ES-I3 (cell line): ENCODE results near the gene SPATA32.

ENCODE experiments used
- H3K36me3 ChIP-seq: 2 replicates; pipeline ENCODE4 v1.6.1; 2013; ENCODE audit warnings: mild to moderate bottlenecking, low read length, control low read depth, moderate library complexity; ENCODE audit not compliant: insufficient read depth
- H3K4me1 ChIP-seq: 2 replicates; pipeline ENCODE4 v1.6.1; 2013; ENCODE audit warnings: mild to moderate bottlenecking, control low read depth, low read length; ENCODE audit not compliant: insufficient read depth
- H3K9ac ChIP-seq: 2 replicates; pipeline ENCODE4 v1.6.1; 2013; ENCODE audit warnings: low read depth, mild to moderate bottlenecking, low read length, moderate library complexity
- H3K9me3 ChIP-seq: 2 replicates; pipeline ENCODE4 v1.6.1; 2013; ENCODE audit warnings: mild to moderate bottlenecking, low read length, moderate library complexity; ENCODE audit not compliant: control insufficient read depth, insufficient read depth

Gene SPATA32

GRCh38 chr17:45287526-45288500 is 25.9 kb upstream of the SPATA32 start:
- H3K9me3 ChIP-seq: no peaks in the 10 kb centered on the region
- H3K9ac ChIP-seq: no peak overlapping the region
- H3K4me1 ChIP-seq: no peaks in the 10 kb centered on the region
- peaks cover 36% of the 10 kb centered on the region for H3K36me3 ChIP-seq

DNA sequence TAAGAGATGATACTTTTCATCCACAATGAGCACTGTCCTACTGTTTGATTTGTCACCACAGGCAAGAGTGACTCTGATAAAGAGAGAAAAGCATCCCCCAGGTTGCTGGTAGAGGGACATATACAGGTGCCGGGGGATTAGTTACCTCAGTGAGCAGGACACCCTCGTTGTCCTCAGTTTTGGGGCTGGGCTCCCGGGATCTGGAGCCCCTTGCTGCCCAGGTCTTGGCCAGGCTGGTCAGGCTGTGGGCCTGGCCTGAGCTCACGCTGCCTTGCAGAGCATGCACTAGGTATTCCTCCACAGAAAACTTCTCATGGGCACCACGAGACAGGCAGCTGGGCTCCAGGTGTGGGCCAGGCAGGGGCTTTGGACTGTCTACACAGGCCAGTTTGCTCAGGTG is 24.4 kb upstream of the SPATA32 start:
- H3K36me3 ChIP-seq: peaks cover 39% of the 10 kb centered on the region
- H3K9me3 ChIP-seq: no peaks in the 10 kb centered on the region
- no peak overlapping the region for H3K9ac ChIP-seq
- no peaks in the 10 kb centered on the region for H3K4me1 ChIP-seq

GRCh38 chr17:45284176-45285140 is 22.6 kb upstream of the SPATA32 start:
- no peaks in the 10 kb centered on the region for H3K9me3 ChIP-seq
- peaks cover 34% of the 10 kb centered on the region for H3K36me3 ChIP-seq
- H3K4me1 ChIP-seq: no peaks in the 10 kb centered on the region
- no peak overlapping the region for H3K9ac ChIP-seq

DNA sequence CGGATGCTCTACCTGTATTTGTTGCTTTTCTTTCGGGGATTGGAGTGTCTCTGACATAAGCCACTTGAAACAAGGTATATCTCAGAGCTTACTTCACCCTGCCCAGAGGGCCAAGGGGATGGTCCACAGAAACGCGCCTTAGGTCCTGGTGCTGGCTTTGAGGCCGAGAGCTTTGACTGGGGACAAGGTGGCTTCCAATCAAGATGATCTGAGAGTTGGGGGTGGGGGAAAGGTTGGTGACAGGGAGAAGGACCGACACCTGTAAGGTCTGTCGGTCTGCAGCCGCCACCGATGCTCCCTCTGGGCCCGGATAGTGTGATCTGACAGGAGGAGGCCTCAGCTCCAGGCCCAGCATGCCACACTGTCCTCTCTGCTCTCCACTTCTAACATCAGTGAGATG is 21.8 kb upstream of the SPATA32 start:
- no peaks in the 10 kb centered on the region for H3K4me1 ChIP-seq
- no peaks in the 10 kb centered on the region for H3K9me3 ChIP-seq
- peaks cover 34% of the 10 kb centered on the region for H3K36me3 ChIP-seq
- no peak overlapping the region for H3K9ac ChIP-seq

DNA sequence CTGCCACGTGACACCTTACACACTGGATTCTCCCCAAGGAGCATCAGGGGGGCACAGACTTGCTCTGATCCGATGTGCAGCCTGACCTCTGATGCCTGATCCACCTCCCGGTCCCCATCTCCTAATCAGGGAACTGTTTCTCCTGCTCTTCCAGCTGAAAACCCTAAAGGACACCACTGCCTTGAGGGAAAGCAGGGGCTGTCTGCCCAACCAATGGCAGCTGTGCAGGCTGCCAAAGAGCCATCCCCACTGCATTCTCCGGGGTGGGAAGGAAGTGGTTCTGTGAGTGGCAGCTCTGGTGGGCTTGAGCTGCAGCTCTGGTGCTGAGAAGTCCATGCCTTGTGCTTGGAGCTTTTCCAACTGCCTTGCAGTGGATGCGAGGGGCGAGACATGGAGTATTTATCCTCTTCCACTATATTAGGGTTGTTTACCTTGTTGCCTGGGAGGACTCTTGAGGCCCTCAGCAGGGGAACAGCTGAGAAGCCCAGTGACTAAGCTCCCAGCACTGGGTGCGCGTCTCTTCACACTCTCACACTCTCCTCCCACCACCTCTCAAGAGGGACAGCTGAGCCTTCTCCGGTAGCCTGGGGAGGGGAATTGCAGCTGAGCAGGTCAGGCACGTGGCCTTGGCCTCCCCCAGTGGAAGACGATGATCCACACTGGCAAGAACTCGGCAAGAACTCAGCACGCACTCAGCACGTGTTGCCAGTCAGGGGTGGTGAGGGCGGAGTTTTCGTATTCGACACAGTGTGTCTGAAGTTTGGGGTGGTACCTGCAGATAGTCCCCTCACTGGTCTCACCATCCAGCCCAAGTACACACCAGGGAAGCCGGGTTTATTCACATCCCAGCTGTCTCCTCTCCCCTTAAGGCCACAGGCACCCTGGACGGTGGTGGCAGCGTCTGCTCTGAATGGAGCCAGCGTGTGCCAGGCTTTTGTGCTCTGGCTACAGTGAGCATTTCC is 21.1 kb upstream of the SPATA32 start:
- H3K4me1 ChIP-seq: no peaks in the 10 kb centered on the region
- H3K9ac ChIP-seq: no peak overlapping the region
- H3K36me3 ChIP-seq: peaks cover 34% of the 10 kb centered on the region
- H3K9me3 ChIP-seq: no peaks in the 10 kb centered on the region

GRCh38 chr17:45279898-45280297 is 18.0 kb upstream of the SPATA32 start:
- Histone ChIP-seq H3K9ac (no peak overlapping the region), H3K4me1 (peaks cover 5% of the 10 kb centered on the region; the same call in 1 of the 2 replicates), H3K36me3 (peaks cover 20% of the 10 kb centered on the region), H3K9me3 (no peaks in the 10 kb centered on the region)

GRCh38 chr17:45277992-45278391 is 16.1 kb upstream of the SPATA32 start:
- H3K9ac ChIP-seq: no peak overlapping the region
- H3K9me3 ChIP-seq: no peaks in the 10 kb centered on the region
- H3K36me3 ChIP-seq: peaks cover 4% of the 10 kb centered on the region

DNA sequence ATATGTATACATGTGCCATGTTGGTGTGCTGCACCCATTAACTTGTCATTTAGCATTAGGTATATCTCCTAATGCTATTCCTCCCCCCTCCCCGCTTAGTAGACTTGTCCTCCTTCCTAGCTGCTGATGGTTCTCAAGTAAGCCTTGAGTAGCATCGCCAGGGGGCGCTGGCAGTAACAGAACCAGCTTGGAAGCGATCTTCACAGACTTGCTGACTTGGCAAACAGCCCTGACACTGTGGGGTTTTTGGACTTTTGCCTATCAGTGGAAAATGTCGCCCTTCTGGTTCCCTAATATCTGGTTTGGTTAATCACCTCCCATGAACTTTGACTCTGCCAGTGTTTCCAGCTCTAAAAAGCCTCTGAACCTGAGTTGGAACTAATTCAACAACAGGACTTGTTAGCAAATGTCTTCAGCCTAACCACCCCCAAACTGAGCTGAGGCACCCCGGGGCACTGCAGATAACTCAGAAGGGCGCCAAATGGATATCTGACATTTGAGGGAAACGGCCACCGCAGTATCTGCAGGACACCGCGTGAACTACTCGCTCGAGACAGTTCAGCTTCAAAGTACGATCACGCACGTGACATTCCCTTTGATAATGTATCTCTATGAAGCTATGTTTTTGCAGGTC is 15.4 kb upstream of the SPATA32 start:
- no peak overlapping the region for H3K9ac ChIP-seq
- H3K4me1 ChIP-seq: peaks cover 5% of the 10 kb centered on the region; the same call in 1 of the 2 replicates

More at GRCh38 chr17:45277992-45278391, 16.1 kb upstream of the SPATA32 start:
- peaks cover 5% of the 10 kb centered on the region; the same call in 1 of the 2 replicates for H3K4me1 ChIP-seq

GRCh38 chr17:45276031-45276430 is 14.1 kb upstream of the SPATA32 start:
- peaks cover 3% of the 10 kb centered on the region; the same call in 1 of the 2 replicates for H3K36me3 ChIP-seq
- H3K9me3 ChIP-seq: no peaks in the 10 kb centered on the region
- peaks cover 5% of the 10 kb centered on the region; the same call in 1 of the 2 replicates for H3K4me1 ChIP-seq
- no peak overlapping the region for H3K9ac ChIP-seq

More for the DNA sequence above, 15.4 kb upstream of the SPATA32 start:
- Histone ChIP-seq H3K36me3 (peaks cover 1% of the 10 kb centered on the region; the same call in 1 of the 2 replicates), H3K9me3 (no peaks in the 10 kb centered on the region)

- Histone ChIP-seq H3K9ac (no peak overlapping the region), H3K9me3 (no peaks in the 10 kb centered on the region), H3K36me3 (peaks cover 14% of the 10 kb centered on the region; the same call in 1 of the 2 replicates), H3K4me1 (peaks cover 5% of the 10 kb centered on the region; the same call in 1 of the 2 replicates)
These were observed 12.1 kb upstream of the SPATA32 start for GRCh38 chr17:45274033-45274432.

DNA sequence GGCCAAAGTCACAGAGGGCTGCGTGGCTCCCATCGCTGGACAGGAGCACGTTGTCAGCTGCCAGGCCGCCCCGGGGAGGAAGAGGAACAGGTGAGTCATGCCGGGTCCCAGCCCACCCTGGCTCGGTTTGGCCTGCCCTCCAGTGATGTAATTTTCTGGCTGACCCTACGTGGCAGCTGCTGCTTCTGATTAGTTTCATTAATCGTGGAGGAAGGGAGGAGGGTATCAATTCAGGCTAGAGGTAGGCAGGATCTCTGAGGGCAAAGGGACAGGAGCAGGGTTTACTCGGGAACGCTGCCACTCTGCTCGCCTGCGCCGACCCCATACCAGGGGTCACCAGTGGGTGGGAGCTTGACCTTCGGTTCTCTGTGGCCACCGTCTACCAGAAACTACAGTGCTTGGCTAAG is 11.7 kb upstream of the SPATA32 start:
- H3K9me3 ChIP-seq: no peaks in the 10 kb centered on the region
- H3K9ac ChIP-seq: no peak overlapping the region
- H3K36me3 ChIP-seq: peaks cover 19% of the 10 kb centered on the region; the same call in 1 of the 2 replicates
- peaks cover 5% of the 10 kb centered on the region; the same call in 1 of the 2 replicates for H3K4me1 ChIP-seq

GRCh38 chr17:45271603-45272002 is 9.7 kb upstream of the SPATA32 start:
- Histone ChIP-seq H3K4me1 (no peaks in the 10 kb centered on the region), H3K9ac (no peak overlapping the region), H3K36me3 (peaks cover 27% of the 10 kb centered on the region), H3K9me3 (no peaks in the 10 kb centered on the region)
